HUES6 (cell line): ENCODE measurements around the gene LYVE1.

Experiments
- H3K27ac ChIP-seq: 2 replicates; pipeline ENCODE4 v1.7.0; 2013; ENCODE audit warnings: low read depth, mild to moderate bottlenecking, low read length, inconsistent platforms
- H3K27me3 ChIP-seq: 2 replicates; pipeline ENCODE4 v1.6.1; 2013; ENCODE audit warnings: low read length; ENCODE audit not compliant: control insufficient read depth, insufficient read depth
- H3K36me3 ChIP-seq: 2 replicates; pipeline ENCODE4 v1.6.1; 2013; ENCODE audit warnings: low read length; ENCODE audit not compliant: control insufficient read depth, insufficient read depth
- H3K4me1 ChIP-seq: 2 replicates; pipeline ENCODE4 v1.6.1; 2013; ENCODE audit warnings: low read length; ENCODE audit not compliant: control insufficient read depth, insufficient read depth
- H3K4me3 ChIP-seq: 2 replicates; pipeline ENCODE4 v1.5.1; 2013; ENCODE audit warnings: low read depth, low read length
- H3K9ac ChIP-seq: one replicate; pipeline ENCODE4 v1.6.1; 2013; ENCODE audit warnings: mild to moderate bottlenecking, low read length
- H3K9me3 ChIP-seq: 2 replicates; pipeline ENCODE4 v1.6.1; 2013; ENCODE audit warnings: low read depth, low read length; ENCODE audit not compliant: control insufficient read depth, insufficient read depth

The LYVE1 gene

GRCh38 chr11:10522276-10522675, 46.2 kb downstream of the LYVE1 start:
- H3K4me3 ChIP-seq, result no peak overlapping the region
- no peak overlapping the region for H3K9ac ChIP-seq
- no peaks in the 10 kb centered on the region for H3K9me3 ChIP-seq
- H3K27ac ChIP-seq, result no peak overlapping the region
- no peaks in the 10 kb centered on the region for H3K4me1 ChIP-seq
- H3K36me3 ChIP-seq, result peaks cover 49% of the 10 kb centered on the region
- no peaks in the 10 kb centered on the region for H3K27me3 ChIP-seq

GRCh38 chr11:10520562-10520961, 47.9 kb downstream of the LYVE1 start:
- Histone ChIP-seq H3K9ac (no peak overlapping the region), H3K27me3 (no peaks in the 10 kb centered on the region), H3K9me3 (no peaks in the 10 kb centered on the region), H3K4me1 (no peaks in the 10 kb centered on the region), H3K36me3 (peaks cover 44% of the 10 kb centered on the region), H3K4me3 (no peak overlapping the region), H3K27ac (no peak overlapping the region)

- H3K9me3 ChIP-seq, result no peaks in the 10 kb centered on the region
- no peaks in the 10 kb centered on the region for H3K4me1 ChIP-seq
- H3K27ac ChIP-seq, result no peak overlapping the region
- no peak overlapping the region for H3K4me3 ChIP-seq
- no peaks in the 10 kb centered on the region for H3K27me3 ChIP-seq
- H3K36me3 ChIP-seq, result peaks cover 36% of the 10 kb centered on the region
- no peak overlapping the region for H3K9ac ChIP-seq
These were observed 48.8 kb downstream of the LYVE1 start for GRCh38 chr11:10519630-10520029.

GRCh38 chr11:10518891-10519290, 49.6 kb downstream of the LYVE1 start:
- H3K27me3 ChIP-seq, result no peaks in the 10 kb centered on the region
- H3K4me3 ChIP-seq, result no peak overlapping the region
- no peak overlapping the region for H3K9ac ChIP-seq
- H3K36me3 ChIP-seq, result peaks cover 31% of the 10 kb centered on the region
- no peaks in the 10 kb centered on the region for H3K9me3 ChIP-seq
- no peaks in the 10 kb centered on the region for H3K4me1 ChIP-seq
- H3K27ac ChIP-seq, result no peak overlapping the region

GRCh38 chr11:10518123-10518522, 50.3 kb downstream of the LYVE1 start:
- Histone ChIP-seq H3K4me3 (no peak overlapping the region), H3K27ac (no peak overlapping the region), H3K36me3 (peaks cover 30% of the 10 kb centered on the region), H3K9me3 (no peaks in the 10 kb centered on the region), H3K4me1 (no peaks in the 10 kb centered on the region), H3K27me3 (no peaks in the 10 kb centered on the region), H3K9ac (no peak overlapping the region)

- H3K27me3 ChIP-seq, result no peaks in the 10 kb centered on the region
- H3K4me1 ChIP-seq, result no peaks in the 10 kb centered on the region; the same call in none of the 2 replicates
- H3K27ac ChIP-seq, result no peak overlapping the region
- peaks cover 13% of the 10 kb centered on the region for H3K36me3 ChIP-seq
- no peaks in the 10 kb centered on the region for H3K9me3 ChIP-seq
- H3K9ac ChIP-seq, result no peak overlapping the region
- no peak overlapping the region for H3K4me3 ChIP-seq
These were observed 53.0 kb downstream of the LYVE1 start for GRCh38 chr11:10515418-10515817.

- Histone ChIP-seq H3K27me3 (no peaks in the 10 kb centered on the region), H3K36me3 (peaks cover 9% of the 10 kb centered on the region), H3K9ac (no peak overlapping the region), H3K27ac (no peak overlapping the region), H3K4me1 (no peaks in the 10 kb centered on the region; the same call in none of the 2 replicates), H3K4me3 (no peak overlapping the region), H3K9me3 (no peaks in the 10 kb centered on the region)
These were observed 53.8 kb downstream of the LYVE1 start for GRCh38 chr11:10514709-10515108.

- Histone ChIP-seq H3K9me3 (no peaks in the 10 kb centered on the region), H3K36me3 (peaks cover 4% of the 10 kb centered on the region; the same call in 1 of the 2 replicates), H3K27ac (no peak overlapping the region), H3K4me3 (no peak overlapping the region), H3K4me1 (no peaks in the 10 kb centered on the region; the same call in none of the 2 replicates), H3K27me3 (no peaks in the 10 kb centered on the region), H3K9ac (no peak overlapping the region)
These were observed 54.3 kb downstream of the LYVE1 start for GRCh38 chr11:10514202-10514601.

- no peak overlapping the region for H3K27ac ChIP-seq
- H3K9ac ChIP-seq, result no peak overlapping the region
- H3K36me3 ChIP-seq, result no peaks in the 10 kb centered on the region
- no peaks in the 10 kb centered on the region; the same call in none of the 2 replicates for H3K4me1 ChIP-seq
- H3K4me3 ChIP-seq, result peak overlapping the region; percentile 29; the same call in 1 of the 2 replicates
- H3K27me3 ChIP-seq, result no peaks in the 10 kb centered on the region
- no peaks in the 10 kb centered on the region for H3K9me3 ChIP-seq
These were observed 57.3 kb downstream of the LYVE1 start for GRCh38 chr11:10511181-10511621.
